ENCODE data around the gene TSKS. TPM values are rescaled to one million over a fixed set of nuclear protein-coding genes. Genes with fewer than 3 reads are reported as not detected.

Gene TSKS, protein sequence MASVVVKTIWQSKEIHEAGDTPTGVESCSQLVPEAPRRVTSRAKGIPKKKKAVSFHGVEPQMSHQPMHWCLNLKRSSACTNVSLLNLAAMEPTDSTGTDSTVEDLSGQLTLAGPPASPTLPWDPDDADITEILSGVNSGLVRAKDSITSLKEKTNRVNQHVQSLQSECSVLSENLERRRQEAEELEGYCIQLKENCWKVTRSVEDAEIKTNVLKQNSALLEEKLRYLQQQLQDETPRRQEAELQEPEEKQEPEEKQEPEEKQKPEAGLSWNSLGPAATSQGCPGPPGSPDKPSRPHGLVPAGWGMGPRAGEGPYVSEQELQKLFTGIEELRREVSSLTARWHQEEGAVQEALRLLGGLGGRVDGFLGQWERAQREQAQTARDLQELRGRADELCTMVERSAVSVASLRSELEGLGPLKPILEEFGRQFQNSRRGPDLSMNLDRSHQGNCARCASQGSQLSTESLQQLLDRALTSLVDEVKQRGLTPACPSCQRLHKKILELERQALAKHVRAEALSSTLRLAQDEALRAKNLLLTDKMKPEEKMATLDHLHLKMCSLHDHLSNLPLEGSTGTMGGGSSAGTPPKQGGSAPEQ
- polyA plus RNA-seq, result 1 to 10 TPM in 2 of 3 donors, under 1 TPM in 1; 0.22 to 2.5 (median 1.1) TPM

DNA sequence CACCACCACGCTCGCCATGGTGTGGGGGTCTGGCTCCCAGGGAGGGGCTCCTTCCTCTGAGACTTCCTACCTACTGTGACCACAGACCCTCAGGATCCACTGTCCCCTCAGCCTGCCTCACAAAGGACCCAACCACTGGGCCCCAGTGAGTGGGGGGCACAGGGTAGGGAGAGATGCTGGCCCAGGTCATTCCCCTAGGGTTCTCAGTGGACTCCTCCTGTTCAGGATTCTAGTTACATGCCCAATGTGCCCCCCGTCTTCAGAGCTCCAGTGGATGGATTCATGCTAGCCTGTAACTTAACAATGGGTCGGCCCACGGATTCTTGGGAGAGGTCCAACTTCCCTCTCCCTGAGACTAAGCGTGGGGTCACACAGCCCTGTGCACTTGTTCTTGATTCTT, at the start of gene TSKS:
Gene TSKS, minus strand, starts transcription at position 77 of the 400 bp plus-strand sequence. Its CDS starts 59 bp downstream, at position 18.
- 74 to 83% (median 75%) methylated on average over 6 of the region's 6 CpGs for WGBS, 3 donors
- no peak within 1 kb of the TSS for H3K27ac ChIP-seq (ENCODE audit: low read depth, low read length)

DNA sequence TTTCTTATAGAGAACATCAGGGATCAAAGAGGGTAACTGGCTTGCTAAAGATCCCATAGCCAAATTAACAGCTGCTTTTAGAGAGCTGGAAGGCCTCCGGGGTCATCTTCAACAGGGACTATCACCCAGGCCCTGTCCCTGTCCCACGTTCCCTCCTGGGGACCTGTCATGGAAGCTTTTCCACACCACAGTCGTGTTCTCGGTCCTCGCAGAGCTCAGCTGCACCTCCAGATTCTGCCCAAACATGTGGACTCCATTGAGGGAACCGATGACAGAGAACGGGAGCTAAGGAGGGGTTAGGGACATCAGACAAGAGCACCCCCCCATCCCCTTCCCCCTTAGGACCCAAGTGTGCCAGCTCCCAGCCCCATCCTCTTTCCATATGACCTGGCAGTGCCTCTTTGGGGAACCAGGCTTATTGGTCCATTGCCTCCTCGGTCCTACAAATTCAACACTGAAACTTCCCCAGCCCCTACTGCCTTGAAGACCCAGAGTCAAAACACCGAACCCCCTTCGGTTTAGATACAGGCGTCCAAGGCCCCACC, 49.4 kb upstream of the TSKS start:
- H3K27ac ChIP-seq (ENCODE audit: low read depth, low read length), result peak overlapping the region; percentile 1
- 43 to 46% (median 43%) methylated on average over 11 of the region's 11 CpGs for WGBS, 3 donors

DNA sequence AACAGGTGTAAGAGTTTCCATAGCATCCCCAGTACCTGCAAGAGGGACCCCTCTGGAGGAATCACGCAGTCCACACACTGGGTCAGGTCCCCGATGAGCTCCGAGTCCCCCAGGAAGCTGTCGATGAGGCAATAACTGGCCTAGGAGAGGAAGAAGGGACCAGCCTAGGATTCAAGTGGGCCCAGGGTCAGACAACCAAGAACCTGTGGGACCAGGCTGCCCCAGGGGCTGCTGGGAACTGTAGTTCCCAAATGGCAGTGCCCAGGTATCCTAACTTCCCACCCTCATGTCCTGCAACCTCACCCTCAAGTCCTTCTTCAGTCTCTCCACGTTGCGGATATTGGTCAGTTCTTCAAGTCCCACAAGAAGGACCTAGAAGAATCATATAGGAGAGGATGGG, 48.2 kb upstream of the TSKS start:
- no peak overlapping the region for H3K27ac ChIP-seq (ENCODE audit: low read depth, low read length)
- WGBS, 3 donors, result 88 to 92% (median 90%) methylated on average over 6 of the region's 6 CpGs

DNA sequence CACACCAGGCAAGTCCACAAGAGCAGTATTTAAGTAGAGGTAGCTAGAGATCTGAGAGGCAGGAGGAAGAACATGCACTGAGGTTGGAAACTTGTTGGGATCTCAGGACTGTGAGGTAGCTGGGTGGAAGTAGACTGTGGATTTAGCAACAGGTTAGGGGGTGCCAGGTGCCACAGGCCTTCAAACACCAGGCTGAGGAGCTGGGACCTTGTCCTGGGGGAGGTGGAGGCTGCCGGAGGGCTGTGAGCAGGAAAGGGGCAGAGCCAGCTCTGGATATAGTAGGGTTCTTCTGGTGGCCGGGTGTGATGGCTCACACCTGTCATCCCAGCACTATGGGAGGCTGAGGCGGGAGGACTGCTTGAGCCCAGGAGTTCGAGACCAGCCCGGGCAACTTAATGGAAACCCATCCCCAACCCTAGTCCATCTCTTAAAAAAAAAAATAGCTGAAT, 46.9 kb upstream of the TSKS start:
- H3K27ac ChIP-seq (ENCODE audit: low read depth, low read length), result no peak overlapping the region
- 92 to 97% (median 94%) methylated on average over 5 of the region's 5 CpGs for WGBS, 3 donors

DNA sequence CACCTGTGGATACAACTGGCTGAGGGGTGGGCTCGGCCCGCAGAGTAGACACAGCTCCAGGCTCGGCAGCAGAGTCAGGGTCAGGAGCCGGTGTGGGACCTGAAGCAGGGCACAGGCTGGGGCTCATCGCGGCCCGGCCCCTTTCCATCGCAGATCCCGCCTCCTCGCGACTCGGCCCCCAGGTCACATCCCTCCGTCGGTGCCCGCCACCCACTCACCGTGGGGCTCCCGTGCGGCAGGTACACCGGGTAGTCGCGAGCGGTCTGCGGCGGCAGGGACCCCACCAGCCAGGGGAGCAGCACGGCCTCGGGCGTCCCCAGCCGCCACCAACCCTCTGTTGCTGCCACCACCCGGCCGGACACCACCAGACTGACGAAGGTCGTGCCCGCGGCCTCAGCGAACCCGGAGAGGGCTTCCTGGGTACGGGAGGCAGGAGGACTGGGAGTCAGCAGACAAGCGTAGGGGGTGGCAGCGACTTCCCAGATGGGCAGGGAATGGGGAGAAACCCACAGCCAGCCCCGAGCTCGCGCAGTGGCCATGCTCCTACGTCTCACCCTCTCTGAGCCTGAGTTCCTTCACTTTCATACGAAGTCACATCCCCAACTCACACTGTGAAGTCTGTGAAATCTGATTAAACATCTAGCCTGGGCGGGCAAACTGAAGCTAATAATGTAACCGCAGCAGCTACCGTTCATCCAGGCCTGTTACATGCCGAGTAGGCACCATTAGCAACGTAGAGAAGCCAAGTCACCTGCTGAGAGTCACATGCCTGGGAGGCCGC, 46.2 kb upstream of the TSKS start:
- no peak overlapping the region for H3K27ac ChIP-seq (ENCODE audit: low read depth, low read length)
- 5 to 9% (median 8%) methylated on average over 43 to 50 of the region's 50 CpGs for WGBS, 3 donors

DNA sequence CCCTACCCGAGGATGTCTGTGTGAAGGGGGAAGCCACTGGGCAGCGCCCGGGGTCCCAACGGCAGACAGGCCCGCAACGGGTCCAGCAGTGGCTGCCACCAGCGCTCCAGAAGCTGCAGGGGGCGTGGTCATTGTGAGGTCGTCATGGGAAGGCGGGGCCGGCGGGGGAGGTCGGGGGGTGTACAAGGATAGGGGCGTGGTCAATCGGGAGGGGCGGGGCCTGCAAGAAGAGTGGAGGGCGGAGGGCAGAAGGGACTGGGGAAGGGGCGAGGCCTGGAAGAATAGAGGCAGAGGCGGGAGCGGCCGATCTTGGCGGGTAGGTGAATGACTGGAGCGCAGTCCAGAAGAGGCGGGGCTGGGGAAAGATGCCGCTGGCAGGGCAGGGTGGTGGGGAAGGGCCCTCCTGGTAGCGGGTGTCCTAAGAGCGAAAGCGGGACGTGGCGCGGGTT, 45.6 kb upstream of the TSKS start:
- 2 to 4% (median 2%) methylated on average over 20 to 31 of the region's 31 CpGs for WGBS, 3 donors
- no peak overlapping the region for H3K27ac ChIP-seq (ENCODE audit: low read depth, low read length)

DNA sequence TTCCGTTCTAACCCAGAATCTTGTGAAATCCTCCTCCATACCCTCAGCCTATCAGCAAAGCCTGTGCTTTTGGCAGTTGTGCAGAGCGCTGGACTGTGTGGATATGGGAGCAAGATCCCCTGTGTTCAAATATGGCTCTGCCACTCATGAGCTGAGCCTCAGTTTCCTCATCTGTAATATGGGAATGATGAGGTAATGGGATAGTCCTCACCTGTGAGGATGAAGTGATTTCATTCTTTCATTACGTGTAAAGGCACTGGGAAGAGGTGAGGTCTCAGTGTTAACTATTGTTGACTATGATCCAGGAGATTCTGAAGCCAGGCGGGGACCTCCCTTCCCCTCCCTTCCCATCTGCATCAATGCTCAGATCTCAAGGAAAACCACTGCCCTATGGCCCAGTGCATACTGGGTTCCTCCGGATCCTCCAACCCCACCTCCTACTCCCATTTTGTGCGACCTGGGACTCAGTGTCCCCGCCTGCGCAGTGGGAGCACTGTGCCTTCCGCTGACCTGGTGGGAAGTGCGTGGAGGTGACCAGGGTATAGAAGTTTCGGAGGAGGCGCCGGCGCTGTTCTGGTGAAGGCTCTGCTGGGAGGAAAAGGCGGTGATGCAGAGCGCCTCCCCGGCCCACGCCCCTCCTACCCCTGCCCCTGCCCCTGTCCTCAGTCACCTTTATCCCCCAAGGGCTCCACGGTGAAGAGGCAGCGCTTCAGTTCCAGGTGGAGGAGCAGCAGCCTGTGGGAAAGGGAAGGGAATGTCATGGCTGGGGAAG, 45.0 kb upstream of the TSKS start:
- H3K27ac ChIP-seq (ENCODE audit: low read depth, low read length), result no peak overlapping the region
- WGBS, 3 donors, result 78 to 82% (median 79%) methylated on average over 16 to 20 of the region's 20 CpGs

DNA sequence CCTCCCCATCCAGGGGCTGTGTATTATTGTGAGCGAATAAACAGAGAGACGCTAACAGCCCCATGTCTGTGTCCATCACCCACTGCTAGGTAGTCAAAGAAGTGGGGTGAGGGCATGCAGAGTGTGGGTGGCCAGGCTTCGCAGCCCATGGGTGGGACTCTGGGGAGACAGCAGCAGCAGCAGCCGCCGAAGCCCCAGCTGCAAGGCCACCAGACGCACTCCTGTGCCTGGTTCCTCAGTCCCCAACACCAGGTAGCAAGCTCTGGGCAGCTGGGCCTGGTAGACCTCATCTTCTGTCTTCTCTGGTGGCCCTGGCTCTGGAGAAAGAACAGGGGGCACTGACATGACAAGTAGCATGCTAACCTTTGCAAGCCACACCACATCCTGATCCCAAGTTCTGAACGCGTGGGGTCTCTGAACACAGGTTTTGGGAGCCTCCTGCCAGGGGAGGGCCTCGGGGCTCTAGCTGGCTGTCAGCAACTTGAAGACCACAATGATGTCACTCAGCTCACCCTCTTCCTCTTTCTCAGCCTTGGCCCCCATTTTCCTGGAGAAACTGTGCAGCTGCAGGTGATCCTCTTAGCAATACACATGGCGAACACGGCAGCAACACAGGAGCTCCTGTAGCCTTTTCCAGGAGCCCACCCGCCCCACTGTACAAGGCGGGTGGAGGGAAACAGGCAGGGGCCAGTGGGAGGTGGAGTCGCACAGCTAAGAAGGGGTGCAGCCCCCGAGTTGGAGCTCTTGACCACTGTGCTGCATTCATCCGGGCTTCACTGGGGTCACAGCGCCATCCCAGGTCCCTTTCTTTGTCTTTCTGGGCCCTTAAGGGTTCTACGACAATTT, 44.2 kb upstream of the TSKS start:
- no peak overlapping the region for H3K27ac ChIP-seq (ENCODE audit: low read depth, low read length)
- 69 to 85% (median 70%) methylated on average over 18 of the region's 18 CpGs for WGBS, 3 donors

DNA sequence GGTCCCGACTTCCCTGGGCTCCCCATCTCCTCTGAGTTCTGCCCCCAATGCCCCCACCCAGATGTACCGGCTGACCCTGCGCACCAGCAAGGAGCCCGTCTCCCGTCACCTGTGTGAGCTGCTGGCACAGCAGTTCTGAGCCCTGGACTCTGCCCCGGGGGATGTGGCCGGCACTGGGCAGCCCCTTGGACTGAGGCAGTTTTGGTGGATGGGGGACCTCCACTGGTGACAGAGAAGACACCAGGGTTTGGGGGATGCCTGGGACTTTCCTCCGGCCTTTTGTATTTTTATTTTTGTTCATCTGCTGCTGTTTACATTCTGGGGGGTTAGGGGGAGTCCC, 43.5 kb upstream of the TSKS start:
- no peak overlapping the region for H3K27ac ChIP-seq (ENCODE audit: low read depth, low read length)
- 90 to 92% (median 91%) methylated on average over 8 of the region's 8 CpGs for WGBS, 3 donors

DNA sequence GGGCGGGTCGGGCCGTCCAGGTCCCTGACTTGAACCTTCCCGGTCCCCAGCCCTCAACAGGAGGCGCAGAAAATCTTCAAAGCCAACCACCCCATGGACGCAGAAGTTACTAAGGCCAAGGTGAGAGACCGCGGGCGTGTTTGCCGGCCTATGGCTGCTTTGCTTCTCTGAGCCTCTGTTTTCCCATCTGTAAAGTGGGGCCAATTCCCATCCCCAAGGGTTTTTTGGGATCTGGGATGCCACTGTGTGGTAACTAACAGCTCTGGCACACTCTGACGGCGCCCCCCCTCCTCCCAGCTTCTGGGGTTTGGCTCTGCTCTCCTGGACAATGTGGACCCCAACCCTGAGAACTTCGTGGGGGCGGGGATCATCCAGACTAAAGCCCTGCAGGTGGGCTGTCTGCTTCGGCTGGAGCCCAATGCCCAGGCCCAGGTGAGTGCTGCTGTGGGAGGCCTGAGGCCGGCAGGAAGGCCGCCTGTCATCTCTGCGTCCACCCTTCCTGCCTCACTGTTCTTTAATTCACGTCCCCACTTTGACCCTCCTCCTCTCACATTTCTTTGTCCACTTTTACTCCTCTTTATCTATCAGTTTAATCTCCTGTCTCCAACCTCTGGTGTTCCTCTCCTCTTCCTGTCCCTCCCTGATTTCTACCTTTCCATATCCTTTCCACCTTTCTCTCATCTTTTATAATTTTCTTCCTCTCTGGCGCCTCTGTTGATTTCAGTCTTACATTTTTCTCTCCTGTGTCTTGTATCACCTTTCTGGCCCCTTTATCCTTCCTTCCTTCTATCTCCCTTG, 42.9 kb upstream of the TSKS start:
- WGBS, 3 donors, result 77 to 91% (median 90%) methylated on average over 19 to 20 of the region's 20 CpGs

DNA sequence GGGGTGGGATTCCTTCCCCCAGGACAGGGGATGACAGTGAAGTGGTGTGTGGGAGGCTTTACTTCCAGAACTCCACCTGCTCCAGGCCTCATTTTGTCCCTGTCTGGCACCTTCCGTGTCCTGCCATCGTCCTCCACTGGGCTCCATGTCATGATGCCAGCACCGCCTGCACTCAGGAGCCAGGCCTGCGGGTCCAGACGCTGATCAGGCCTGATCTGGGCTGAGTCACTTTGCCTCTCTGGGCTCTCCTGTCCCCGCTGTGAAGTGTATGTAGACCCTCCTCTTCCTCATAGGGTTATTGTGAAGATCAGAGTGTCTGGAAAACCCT, 40.4 kb upstream of the TSKS start:
- H3K27ac ChIP-seq (ENCODE audit: low read depth, low read length), result no peak overlapping the region
- 81 to 92% (median 90%) methylated on average over 6 of the region's 6 CpGs for WGBS, 3 donors

More for the DNA sequence above, 42.9 kb upstream of the TSKS start:
- no peak overlapping the region for H3K27ac ChIP-seq (ENCODE audit: low read depth, low read length)

DNA sequence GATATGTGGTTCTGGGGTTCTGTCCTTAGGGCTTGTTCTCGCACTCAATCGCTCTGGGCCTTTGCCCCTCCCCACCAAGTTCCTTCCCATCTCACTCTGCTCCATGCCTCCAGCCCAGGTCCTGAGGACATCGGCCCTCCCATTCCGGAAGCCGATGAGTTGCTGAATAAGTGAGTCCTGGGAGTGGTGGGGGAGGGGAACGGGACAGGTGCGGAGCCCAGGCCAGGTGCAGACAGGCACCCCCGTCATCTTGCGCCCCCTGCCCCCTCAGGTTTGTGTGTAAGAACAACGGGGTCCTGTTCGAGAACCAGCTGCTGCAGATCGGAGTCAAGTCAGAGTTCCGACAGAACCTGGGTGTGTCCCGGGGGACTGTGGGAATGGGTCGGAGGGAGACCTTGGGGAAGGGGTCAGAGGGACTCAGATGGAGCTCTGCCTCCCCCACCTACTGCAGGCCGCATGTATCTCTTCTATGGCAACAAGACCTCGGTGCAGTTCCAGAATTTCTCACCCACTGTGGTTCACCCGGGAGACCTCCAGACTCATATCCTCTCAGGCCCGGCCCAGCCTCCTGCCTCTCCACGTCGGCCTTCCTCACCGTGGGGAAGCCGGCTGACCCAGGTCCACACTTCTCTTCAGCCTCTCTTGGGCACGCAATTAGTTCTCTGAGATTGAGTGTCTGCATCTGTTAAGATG, 39.9 kb upstream of the TSKS start:
- WGBS, 3 donors, result 70 to 82% (median 81%) methylated on average over 24 of the region's 24 CpGs
- no peak overlapping the region for H3K27ac ChIP-seq (ENCODE audit: low read depth, low read length)

DNA sequence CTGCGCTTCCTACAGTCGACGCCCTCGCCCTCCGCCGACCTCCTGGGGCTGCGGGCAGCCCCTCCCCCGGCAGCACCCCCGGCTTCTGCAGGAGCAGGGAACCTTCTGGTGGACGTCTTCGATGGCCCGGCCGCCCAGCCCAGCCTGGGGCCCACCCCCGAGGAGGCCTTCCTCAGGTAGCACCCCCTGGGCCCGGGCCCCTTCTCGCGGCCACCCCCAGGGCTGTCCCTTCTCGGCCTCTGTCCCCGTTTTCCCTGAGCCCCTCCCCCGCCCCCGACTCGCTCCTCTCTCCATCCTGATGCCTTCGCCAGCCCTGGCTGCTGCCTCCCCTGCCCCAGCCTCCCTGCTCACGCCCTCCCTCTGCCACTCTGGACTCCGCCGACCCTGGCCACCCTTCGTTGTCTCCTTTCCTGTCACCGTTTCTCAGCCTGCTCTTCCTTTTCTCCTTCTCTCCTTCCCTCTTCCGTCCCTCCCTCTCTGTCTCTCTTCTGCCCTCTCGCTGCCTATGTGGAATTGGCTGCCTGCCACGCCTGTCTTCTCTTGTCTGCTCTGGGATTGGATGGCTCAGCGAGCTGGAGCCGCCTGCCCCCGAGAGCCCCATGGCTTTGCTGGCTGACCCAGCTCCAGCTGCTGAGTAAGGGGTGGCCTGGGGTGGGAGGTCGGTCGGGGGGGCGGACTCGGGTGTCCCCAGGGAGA, 39.0 kb upstream of the TSKS start:
- no peak overlapping the region for H3K27ac ChIP-seq (ENCODE audit: low read depth, low read length)
- WGBS, 3 donors, result 55 to 61% (median 58%) methylated on average over 32 to 37 of the region's 38 CpGs

DNA sequence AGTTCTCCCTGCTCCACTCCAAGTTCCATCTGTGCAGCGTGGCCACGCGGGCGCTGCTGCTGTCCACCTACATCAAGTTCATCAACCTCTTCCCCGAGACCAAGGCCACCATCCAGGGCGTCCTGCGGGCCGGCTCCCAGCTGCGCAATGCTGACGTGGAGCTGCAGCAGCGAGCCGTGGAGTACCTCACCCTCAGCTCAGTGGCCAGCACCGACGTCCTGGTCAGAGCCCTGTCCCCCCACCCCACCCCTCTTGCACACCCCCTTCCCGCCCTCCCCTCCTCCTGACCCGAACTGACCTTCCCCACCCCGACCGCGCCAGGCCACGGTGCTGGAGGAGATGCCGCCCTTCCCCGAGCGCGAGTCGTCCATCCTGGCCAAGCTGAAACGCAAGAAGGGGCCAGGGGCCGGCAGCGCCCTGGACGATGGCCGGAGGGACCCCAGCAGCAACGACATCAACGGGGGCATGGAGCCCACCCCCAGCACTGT, 38.3 kb upstream of the TSKS start:
- no peak overlapping the region for H3K27ac ChIP-seq (ENCODE audit: low read depth, low read length)
- 72 to 80% (median 74%) methylated on average over 32 of the region's 32 CpGs for WGBS, 3 donors

DNA sequence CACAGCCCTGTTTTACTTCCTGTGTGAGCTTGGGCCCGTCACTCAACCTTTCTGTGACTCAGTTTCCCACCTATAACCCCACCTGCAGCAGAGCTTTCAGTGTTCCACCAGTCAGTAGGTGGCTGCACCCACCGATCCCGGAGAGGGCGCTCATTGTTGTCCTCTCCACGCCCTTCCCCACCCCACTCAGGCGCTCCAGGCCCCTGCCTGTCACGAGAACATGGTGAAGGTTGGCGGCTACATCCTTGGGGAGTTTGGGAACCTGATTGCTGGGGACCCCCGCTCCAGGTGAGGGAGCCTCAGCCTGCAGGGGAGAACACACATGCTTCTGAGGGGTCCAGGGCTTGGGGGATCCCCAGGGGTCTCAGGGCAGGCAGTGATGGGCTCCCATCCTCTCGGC, 37.7 kb upstream of the TSKS start:
- no peak overlapping the region for H3K27ac ChIP-seq (ENCODE audit: low read depth, low read length)
- 95 to 98% (median 95%) methylated on average over 10 of the region's 10 CpGs for whole genome bisulfite sequencing, 3 donors
